GM12878 (cell line): ENCODE measurements around the gene LEKR1. TPM values are rescaled to one million over a fixed set of nuclear protein-coding genes. Genes with fewer than 3 reads are reported as not detected.

ENCODE experiments used
- ATAC-seq: fragments of 200-7000 bp; cut with Tn5 transposase; 3 replicates; pipeline ENCODE4 v1.9.1; 2020; ENCODE audit warnings: mild to moderate bottlenecking, moderate library complexity
- BruUV-seq: library from RNA; stranded (reverse); fragments of 400-500 nt; replicated peaks from 2 replicates; lab custom pipeline; 2021; lab: Mats Ljungman, UMichigan
- CTCF ChIA-PET: fragments of 300-600 bp; sonication (Branson Sonifier 250); formaldehyde crosslinking; extraction: SDS; loops from one replicate; lab custom pipeline; 2021; ENCODE audit warnings: inconsistent platforms; lab: Yijun Ruan, JAX
- POLR2A ChIA-PET: fragments of 350-600 bp; formaldehyde crosslinking; extraction: SDS; loops from one replicate; lab custom pipeline; 2021; ENCODE audit warnings: inconsistent platforms; lab: Charles Lee
- RAD21 ChIA-PET: fragments of 300-600 bp; sonication (Branson Sonifier 250); formaldehyde crosslinking; loops from one replicate; lab custom pipeline; 2023; ENCODE audit warnings: antibody characterized with exemption; ENCODE audit not compliant: unreplicated experiment; lab: Charles Lee
- SMC1A ChIA-PET: fragments of 300-600 bp; sonication (Branson Sonifier 250); formaldehyde crosslinking; loops from one replicate; lab custom pipeline; 2023; ENCODE audit not compliant: unreplicated experiment, uncharacterized antibody; lab: Charles Lee
- DNase-seq: peaks from one replicate; pipeline ENCODE4 v3.0.0-alpha.2; 2011; ENCODE audit warnings: low read depth, low spot score
- FAIRE-seq: peaks from 3 replicates; lab custom pipeline; 2011; peaks lifted over from hg19 to GRCh38; lab: Jason Lieb, UNC
- H2AFZ ChIP-seq: 2 replicates; pipeline ENCODE4 v1.6.0; 2011; ENCODE audit warnings: low read depth, low read length, control low read depth; ENCODE audit not compliant: control insufficient read depth
- H3K27ac ChIP-seq: 2 replicates; pipeline ENCODE4 v1.5.1; 2011; ENCODE audit warnings: control low read depth; ENCODE audit not compliant: control insufficient read depth, insufficient read depth
- H3K27me3 ChIP-seq, 2 experiments: replicated peaks in 1 of 2; 2 replicates each; pipeline versions ENCODE4 v1.6.0 to v1.6.1; 2011; ENCODE audit warnings: low read length in 1 of 2; ENCODE audit not compliant: control insufficient read depth in 2 of 2, insufficient read depth in 2 of 2
- H3K36me3 ChIP-seq, 2 experiments: 2 replicates each; pipeline ENCODE4 v1.5.1; 2011; ENCODE audit warnings: low read length in 1 of 2; ENCODE audit not compliant: control insufficient read depth in 2 of 2, insufficient read depth in 2 of 2
- H3K4me1 ChIP-seq: 2 replicates; pipeline ENCODE4 v1.6.1; 2011; ENCODE audit warnings: mild to moderate bottlenecking, low read length, moderate library complexity, mixed read lengths; ENCODE audit not compliant: control insufficient read depth, insufficient read depth
- H3K4me2 ChIP-seq: 2 replicates; pipeline ENCODE4 v1.6.0; 2011; ENCODE audit warnings: control low read depth; ENCODE audit not compliant: control insufficient read depth, insufficient read depth
- H3K4me3 ChIP-seq: fragments of 200-600 bp; sonication (generic); 2 replicates; pipeline ENCODE4 v1.5.1; 2016
- H3K79me2 ChIP-seq: 2 replicates; pipeline ENCODE4 v1.6.0; 2011; ENCODE audit warnings: low read length; ENCODE audit not compliant: control insufficient read depth, insufficient read depth
- H3K9ac ChIP-seq: 2 replicates; pipeline ENCODE4 v1.8.0; 2011; ENCODE audit warnings: low read length, control low read depth, mixed read lengths; ENCODE audit not compliant: control insufficient read depth, insufficient read depth
- H3K9me3 ChIP-seq: replicated peaks from 3 replicates; pipeline ENCODE4 v1.5.1; 2011; ENCODE audit warnings: mild to moderate bottlenecking, low read length; ENCODE audit not compliant: control insufficient read depth, insufficient read depth
- H4K20me1 ChIP-seq: 2 replicates; pipeline ENCODE4 v1.6.0; 2011; ENCODE audit not compliant: control insufficient read depth, insufficient read depth
- CTCF ChIP-seq, 3 experiments: IDR thresholded peaks in 2 of 3; conservative IDR thresholded peaks in 1 of 3; 2 replicates each; pipeline ENCODE4 v1.5.1; 2011; ENCODE audit warnings: low read depth in 3 of 3, low read length in 3 of 3, mild to moderate bottlenecking in 3 of 3, control low read depth in 2 of 3, moderate library complexity in 2 of 3, inconsistent platforms in 1 of 3, mixed read lengths in 1 of 3; ENCODE audit not compliant: control insufficient read depth in 2 of 3, insufficient read depth in 1 of 3; ENCODE audit errors: extremely low read depth in 1 of 3
- FOS ChIP-seq: IDR thresholded peaks from 3 replicates; pipeline ENCODE4 v1.6.1; 2011; ENCODE audit warnings: borderline replicate concordance; ENCODE audit not compliant: insufficient read length; ENCODE audit errors: extremely low read depth
- GATAD2B ChIP-seq: fragments of 450-650 bp; conservative IDR thresholded peaks from 2 replicates; pipeline ENCODE4 v1.6.1; 2017; ENCODE audit warnings: low read depth, mild to moderate bottlenecking, moderate library complexity
- MEF2B ChIP-seq: fragments of 450-650 bp; IDR thresholded peaks from 2 replicates; pipeline ENCODE4 v1.6.1; 2018; ENCODE audit warnings: mild to moderate bottlenecking, moderate library complexity; ENCODE audit not compliant: partially characterized antibody, poor library complexity, severe bottlenecking
- MTA3 ChIP-seq: IDR thresholded peaks from 2 replicates; pipeline ENCODE4 v1.6.1; 2012; ENCODE audit warnings: low read length, inconsistent platforms, borderline replicate concordance
- REST ChIP-seq: IDR thresholded peaks from 2 replicates; pipeline ENCODE4 v1.6.1; 2012; ENCODE audit warnings: mild to moderate bottlenecking, low read depth, low read length
- SMARCA5 ChIP-seq: fragments of 450-650 bp; IDR thresholded peaks from 2 replicates; pipeline ENCODE4 v1.6.1; 2017; ENCODE audit warnings: mild to moderate bottlenecking
- in situ Hi-C: fragments of 300-500 bp; cut with MboI; formaldehyde crosslinking; loops from 9 replicates; pipeline ENCODE4 v1.14.3; 2018; ENCODE audit warnings: mixed read lengths
- intact Hi-C: fragments of 100-400 bp; cut with micrococcal nuclease; formaldehyde crosslinking; loops from one replicate; pipeline ENCODE4 v1.14.2; 2022; ENCODE audit not compliant: unreplicated experiment
- polyA plus RNA-seq, 11 experiments: library from polyadenylated mRNA; depleted of rRNA in 4 of 11; unstranded in 6 of 11; stranded (reverse) in 5 of 11; fragments of >200 nt; fragmentation: Nextera tagmentation in 4 of 11; fragmentation: Illumina TruSeq in 1 of 11; extraction: Ambion mirVana in 4 of 11; extraction: Trizol in 1 of 11; gene quantifications; 1 replicate in 1 of 11; 2 replicates in 10 of 11; pipeline versions ENCODE4 v1.2.1 to v1.2.3, GENCODE V29; 2011 to 2016; ENCODE audit warnings: inconsistent platforms in 2 of 11, missing spikeins in 2 of 11, low read depth in 1 of 11
- total RNA-seq, 4 experiments: library from RNA; depleted of rRNA in 3 of 4; stranded (reverse); fragments of >200 nt in 3 of 4; fragmentation: Illumina TruSeq in 1 of 4; extraction: Trizol in 1 of 4; gene quantifications; 2 replicates each; pipeline versions ENCODE4 v1.2.1 to v1.2.3, GENCODE V29; 2013 to 2021
- TF ChIP-seq, protein P1 (sequence below): fragments of 450-650 bp; formaldehyde crosslinking; IDR thresholded peaks from 2 replicates; pipeline ENCODE4 v1.5.0; 2022; ENCODE audit warnings: mild to moderate bottlenecking, missing genetic modification characterization
- TF ChIP-seq, protein P2 (sequence below): fragments of 450-650 bp; IDR thresholded peaks from 2 replicates; pipeline ENCODE4 v1.6.1; 2017; ENCODE audit warnings: mild to moderate bottlenecking
- TF ChIP-seq, protein P3 (sequence below): IDR thresholded peaks from 2 replicates; pipeline ENCODE4 v1.6.1; 2012; ENCODE audit warnings: low read depth, low read length, improper control_type of control experiment

The LEKR1 gene
- total and polyA plus RNA-seq, 10 of the 15 experiments (the other 5 are each of a cell fraction or from before 2014, with no cell fraction given): 0.48 to 3.2 (median 1.3) TPM

DNA sequence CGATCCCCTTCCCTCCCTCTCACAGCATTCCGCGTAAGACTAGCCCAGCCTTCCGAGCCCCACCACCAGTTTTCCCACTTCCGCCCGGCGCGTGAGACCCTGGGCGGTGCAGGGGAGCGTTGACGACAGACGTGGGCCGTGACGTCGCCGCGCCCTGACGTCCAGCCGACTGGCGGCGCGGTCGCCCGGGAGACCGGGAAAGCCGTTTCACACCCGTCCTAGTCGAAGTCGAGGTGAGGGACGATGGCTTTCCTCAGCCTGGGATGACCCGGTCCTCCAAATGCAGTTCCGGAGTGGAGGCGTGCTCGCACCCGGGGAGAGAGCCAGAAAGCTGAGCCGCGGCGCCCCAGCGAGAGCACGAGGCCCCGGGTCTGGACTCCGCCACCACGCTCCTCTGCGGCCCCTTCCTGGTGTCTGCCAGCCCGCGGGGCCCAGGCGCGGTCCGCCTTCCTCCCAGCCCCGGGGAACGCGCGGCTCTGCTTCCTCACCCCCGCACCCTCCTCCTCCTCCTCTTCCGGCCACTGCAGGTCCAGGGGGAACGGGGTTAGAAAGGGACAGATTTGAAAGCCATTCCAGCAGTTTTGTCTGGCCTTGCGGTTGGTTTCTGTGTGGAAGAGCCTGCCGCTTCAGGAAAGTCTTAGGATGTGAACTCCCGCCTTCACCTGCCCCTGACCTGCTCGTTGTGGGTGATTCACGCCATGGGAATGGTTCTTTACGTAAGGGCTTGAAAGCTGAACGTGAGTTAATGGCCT is at the start of gene LEKR1 (continued):
- TF ChIP-seq, protein P1, sequence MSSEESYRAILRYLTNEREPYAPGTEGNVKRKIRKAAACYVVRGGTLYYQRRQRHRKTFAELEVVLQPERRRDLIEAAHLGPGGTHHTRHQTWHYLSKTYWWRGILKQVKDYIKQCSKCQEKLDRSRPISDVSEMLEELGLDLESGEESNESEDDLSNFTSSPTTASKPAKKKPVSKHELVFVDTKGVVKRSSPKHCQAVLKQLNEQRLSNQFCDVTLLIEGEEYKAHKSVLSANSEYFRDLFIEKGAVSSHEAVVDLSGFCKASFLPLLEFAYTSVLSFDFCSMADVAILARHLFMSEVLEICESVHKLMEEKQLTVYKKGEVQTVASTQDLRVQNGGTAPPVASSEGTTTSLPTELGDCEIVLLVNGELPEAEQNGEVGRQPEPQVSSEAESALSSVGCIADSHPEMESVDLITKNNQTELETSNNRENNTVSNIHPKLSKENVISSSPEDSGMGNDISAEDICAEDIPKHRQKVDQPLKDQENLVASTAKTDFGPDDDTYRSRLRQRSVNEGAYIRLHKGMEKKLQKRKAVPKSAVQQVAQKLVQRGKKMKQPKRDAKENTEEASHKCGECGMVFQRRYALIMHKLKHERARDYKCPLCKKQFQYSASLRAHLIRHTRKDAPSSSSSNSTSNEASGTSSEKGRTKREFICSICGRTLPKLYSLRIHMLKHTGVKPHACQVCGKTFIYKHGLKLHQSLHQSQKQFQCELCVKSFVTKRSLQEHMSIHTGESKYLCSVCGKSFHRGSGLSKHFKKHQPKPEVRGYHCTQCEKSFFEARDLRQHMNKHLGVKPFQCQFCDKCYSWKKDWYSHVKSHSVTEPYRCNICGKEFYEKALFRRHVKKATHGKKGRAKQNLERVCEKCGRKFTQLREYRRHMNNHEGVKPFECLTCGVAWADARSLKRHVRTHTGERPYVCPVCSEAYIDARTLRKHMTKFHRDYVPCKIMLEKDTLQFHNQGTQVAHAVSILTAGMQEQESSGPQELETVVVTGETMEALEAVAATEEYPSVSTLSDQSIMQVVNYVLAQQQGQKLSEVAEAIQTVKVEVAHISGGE (CRISPR knock-in tag): no peak
- TF ChIP-seq REST (no peak), FOS (no peak)

DNA sequence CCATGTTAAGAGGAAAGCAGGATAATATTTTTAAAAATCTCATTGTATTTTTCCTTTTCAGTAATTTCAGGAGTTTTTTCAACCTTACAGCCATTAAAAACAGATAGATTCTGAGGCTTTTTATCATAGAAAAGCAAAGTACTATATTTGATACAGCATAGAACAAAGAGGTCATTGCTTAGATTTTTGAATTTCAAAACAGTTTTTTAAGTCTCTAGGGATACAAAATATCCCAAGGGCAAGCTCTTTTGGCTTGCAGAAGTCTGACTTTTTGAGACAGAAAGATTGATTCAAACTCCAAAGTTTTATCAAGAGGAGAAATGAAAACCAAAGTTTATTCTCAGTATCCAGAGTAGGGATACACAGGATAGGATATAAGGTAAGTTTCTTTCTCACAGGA is 49.3 kb upstream of the LEKR1 start:
- in situ Hi-C loops (no loop called here), intact Hi-C loops (no loop called here)
- Histone ChIP-seq H3K27me3 (no peaks in the 10 kb centered on the region), H3K9me3 (no peaks in the 10 kb centered on the region), H3K4me2 (no peak overlapping the region), H3K27ac (no peak overlapping the region), H3K4me1 (no peaks in the 10 kb centered on the region), H2AFZ (no peak overlapping the region), H4K20me1 (no peaks in the 10 kb centered on the region), H3K9ac (no peak overlapping the region), H3K4me3 (no peak overlapping the region), H3K36me3 (no peaks in the 10 kb centered on the region), H3K79me2 (no peaks in the 10 kb centered on the region)
- RAD21 ChIA-PET: no interaction called here
- ATAC-seq (no peak), DNase-seq (no peak), FAIRE-seq (no peak)
- CTCF ChIA-PET: interaction anchor here (0.6 kb wide), 1 partner anchor 16 kb away, joined by 3 read pairs; no protein-coding TSS in a partner anchor
- SMC1A ChIA-PET: interaction anchor here (0.6 to 1.6 kb wide), 5 partner anchors 9 to 333 kb away, joined by 3 to 4 read pairs (median 3); no protein-coding TSS in a partner anchor
- POLR2A ChIA-PET: no interaction called here
- no TSS peak for BruUV-seq
- no peak for TF ChIP-seq MTA3
- TF ChIP-seq CTCF (IDR thresholded peaks at IDR 0.05 in 2 of 3, conservative IDR thresholded peaks at IDR 0.05 in 1 of 3; ENCODE audit: control insufficient read depth in 2 of 3, extremely low read depth in 1 of 3, insufficient read depth in 1 of 3, low read depth in 3 of 3, low read length in 3 of 3): no peak
- TF ChIP-seq GATAD2B: no peak
- TF ChIP-seq, protein P2, sequence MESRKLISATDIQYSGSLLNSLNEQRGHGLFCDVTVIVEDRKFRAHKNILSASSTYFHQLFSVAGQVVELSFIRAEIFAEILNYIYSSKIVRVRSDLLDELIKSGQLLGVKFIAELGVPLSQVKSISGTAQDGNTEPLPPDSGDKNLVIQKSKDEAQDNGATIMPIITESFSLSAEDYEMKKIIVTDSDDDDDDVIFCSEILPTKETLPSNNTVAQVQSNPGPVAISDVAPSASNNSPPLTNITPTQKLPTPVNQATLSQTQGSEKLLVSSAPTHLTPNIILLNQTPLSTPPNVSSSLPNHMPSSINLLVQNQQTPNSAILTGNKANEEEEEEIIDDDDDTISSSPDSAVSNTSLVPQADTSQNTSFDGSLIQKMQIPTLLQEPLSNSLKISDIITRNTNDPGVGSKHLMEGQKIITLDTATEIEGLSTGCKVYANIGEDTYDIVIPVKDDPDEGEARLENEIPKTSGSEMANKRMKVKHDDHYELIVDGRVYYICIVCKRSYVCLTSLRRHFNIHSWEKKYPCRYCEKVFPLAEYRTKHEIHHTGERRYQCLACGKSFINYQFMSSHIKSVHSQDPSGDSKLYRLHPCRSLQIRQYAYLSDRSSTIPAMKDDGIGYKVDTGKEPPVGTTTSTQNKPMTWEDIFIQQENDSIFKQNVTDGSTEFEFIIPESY: no peak
- TF ChIP-seq, protein P3, sequence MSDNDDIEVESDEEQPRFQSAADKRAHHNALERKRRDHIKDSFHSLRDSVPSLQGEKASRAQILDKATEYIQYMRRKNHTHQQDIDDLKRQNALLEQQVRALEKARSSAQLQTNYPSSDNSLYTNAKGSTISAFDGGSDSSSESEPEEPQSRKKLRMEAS: no peak
- TF ChIP-seq SMARCA5: no peak
- no peak for TF ChIP-seq MEF2B
